ENCODE results near the gene RPP14. TPM values are rescaled to one million over a fixed set of nuclear protein-coding genes. Genes with fewer than 3 reads are reported as not detected.

Gene RPP14
- total RNA-seq, 1 experiment from 2014 or later, result 7.7 TPM

GRCh38 chr3:58342676-58343075 lies 36.6 kb downstream of the RPP14 start:
- in situ Hi-C loops (cut with HindIII; ENCODE audit: low pct_unique_long_range_greater_than_20kb, low sequenced_read_pairs), result no loop called here
- no peak for DNase-seq (ENCODE audit: low read depth)

GRCh38 chr3:58345457-58345856 lies 39.4 kb downstream of the RPP14 start:
- DNase-seq (ENCODE audit: low read depth), result no peak
- in situ Hi-C loops (cut with HindIII; ENCODE audit: low pct_unique_long_range_greater_than_20kb, low sequenced_read_pairs), result no loop called here

GRCh38 chr3:58346368-58346767 lies 40.3 kb downstream of the RPP14 start:
- in situ Hi-C loops (cut with HindIII; ENCODE audit: low pct_unique_long_range_greater_than_20kb, low sequenced_read_pairs), result no loop called here
- DNase-seq (ENCODE audit: low read depth), result no peak

GRCh38 chr3:58347984-58348383 lies 41.9 kb downstream of the RPP14 start:
- DNase-seq (ENCODE audit: low read depth), result no peak
- in situ Hi-C loops (cut with HindIII; ENCODE audit: low pct_unique_long_range_greater_than_20kb, low sequenced_read_pairs), result no loop called here

- in situ Hi-C loops (cut with HindIII; ENCODE audit: low pct_unique_long_range_greater_than_20kb, low sequenced_read_pairs), result no loop called here
- no peak for DNase-seq (ENCODE audit: low read depth)
Measured at GRCh38 chr3:58349792-58350626, 44.0 kb downstream of the RPP14 start.

GRCh38 chr3:58350627-58351013 lies 44.6 kb downstream of the RPP14 start:
- DNase-seq (ENCODE audit: low read depth), result no peak
- in situ Hi-C loops (cut with HindIII; ENCODE audit: low pct_unique_long_range_greater_than_20kb, low sequenced_read_pairs), result no loop called here

GRCh38 chr3:58351920-58352319 lies 45.9 kb downstream of the RPP14 start:
- in situ Hi-C loops (cut with HindIII; ENCODE audit: low pct_unique_long_range_greater_than_20kb, low sequenced_read_pairs), result no loop called here
- DNase-seq (ENCODE audit: low read depth), result no peak

GRCh38 chr3:58352626-58353025 lies 46.6 kb downstream of the RPP14 start:
- in situ Hi-C loops (cut with HindIII; ENCODE audit: low pct_unique_long_range_greater_than_20kb, low sequenced_read_pairs), result no loop called here
- DNase-seq (ENCODE audit: low read depth), result no peak

GRCh38 chr3:58353722-58354553 lies 47.9 kb downstream of the RPP14 start:
- no peak for DNase-seq (ENCODE audit: low read depth)
- in situ Hi-C loops (cut with HindIII; ENCODE audit: low pct_unique_long_range_greater_than_20kb, low sequenced_read_pairs), result no loop called here

- DNase-seq (ENCODE audit: low read depth), result no peak
Measured at GRCh38 chr3:58355179-58355578, 49.1 kb downstream of the RPP14 start.

GRCh38 chr3:58356054-58356453 lies 50.0 kb downstream of the RPP14 start:
- in situ Hi-C loops (cut with HindIII; ENCODE audit: low pct_unique_long_range_greater_than_20kb, low sequenced_read_pairs), result no loop called here
- no peak for DNase-seq (ENCODE audit: low read depth)

More at GRCh38 chr3:58355179-58355578, 49.1 kb downstream of the RPP14 start:
- in situ Hi-C loops (cut with HindIII; ENCODE audit: low pct_unique_long_range_greater_than_20kb, low sequenced_read_pairs), result no loop called here

GRCh38 chr3:58357402-58357801 lies 51.4 kb downstream of the RPP14 start:
- no peak for DNase-seq (ENCODE audit: low read depth)
- in situ Hi-C loops (cut with HindIII; ENCODE audit: low pct_unique_long_range_greater_than_20kb, low sequenced_read_pairs), result no loop called here

- DNase-seq (ENCODE audit: low read depth), result no peak
- in situ Hi-C loops (cut with HindIII; ENCODE audit: low pct_unique_long_range_greater_than_20kb, low sequenced_read_pairs), result no loop called here
Measured at GRCh38 chr3:58358092-58358491, 52.0 kb downstream of the RPP14 start.

- no peak for DNase-seq (ENCODE audit: low read depth)
- in situ Hi-C loops (cut with HindIII; ENCODE audit: low pct_unique_long_range_greater_than_20kb, low sequenced_read_pairs), result no loop called here
Measured at GRCh38 chr3:58358808-58359207, 52.8 kb downstream of the RPP14 start.

- DNase-seq (ENCODE audit: low read depth), result no peak
- in situ Hi-C loops (cut with HindIII; ENCODE audit: low pct_unique_long_range_greater_than_20kb, low sequenced_read_pairs), result no loop called here
Measured at GRCh38 chr3:58359621-58360020, 53.6 kb downstream of the RPP14 start.

- in situ Hi-C loops (cut with HindIII; ENCODE audit: low pct_unique_long_range_greater_than_20kb, low sequenced_read_pairs), result no loop called here
- DNase-seq (ENCODE audit: low read depth), result no peak
Measured at GRCh38 chr3:58361866-58362265, 55.8 kb downstream of the RPP14 start.

- DNase-seq (ENCODE audit: low read depth), result no peak
- in situ Hi-C loops (cut with HindIII; ENCODE audit: low pct_unique_long_range_greater_than_20kb, low sequenced_read_pairs), result no loop called here
Measured at GRCh38 chr3:58366699-58367098, 60.7 kb downstream of the RPP14 start.

GRCh38 chr3:58369038-58369437 lies 63.0 kb downstream of the RPP14 start:
- in situ Hi-C loops (cut with HindIII; ENCODE audit: low pct_unique_long_range_greater_than_20kb, low sequenced_read_pairs), result no loop called here
- no peak for DNase-seq (ENCODE audit: low read depth)
